ENCODE data around the gene GRK1. TPM values are rescaled to one million over a fixed set of nuclear protein-coding genes. Genes with fewer than 3 reads are reported as not detected.

GRK1 gene
- total RNA-seq, 2 experiments from 2014 or later: not detected

DNA sequence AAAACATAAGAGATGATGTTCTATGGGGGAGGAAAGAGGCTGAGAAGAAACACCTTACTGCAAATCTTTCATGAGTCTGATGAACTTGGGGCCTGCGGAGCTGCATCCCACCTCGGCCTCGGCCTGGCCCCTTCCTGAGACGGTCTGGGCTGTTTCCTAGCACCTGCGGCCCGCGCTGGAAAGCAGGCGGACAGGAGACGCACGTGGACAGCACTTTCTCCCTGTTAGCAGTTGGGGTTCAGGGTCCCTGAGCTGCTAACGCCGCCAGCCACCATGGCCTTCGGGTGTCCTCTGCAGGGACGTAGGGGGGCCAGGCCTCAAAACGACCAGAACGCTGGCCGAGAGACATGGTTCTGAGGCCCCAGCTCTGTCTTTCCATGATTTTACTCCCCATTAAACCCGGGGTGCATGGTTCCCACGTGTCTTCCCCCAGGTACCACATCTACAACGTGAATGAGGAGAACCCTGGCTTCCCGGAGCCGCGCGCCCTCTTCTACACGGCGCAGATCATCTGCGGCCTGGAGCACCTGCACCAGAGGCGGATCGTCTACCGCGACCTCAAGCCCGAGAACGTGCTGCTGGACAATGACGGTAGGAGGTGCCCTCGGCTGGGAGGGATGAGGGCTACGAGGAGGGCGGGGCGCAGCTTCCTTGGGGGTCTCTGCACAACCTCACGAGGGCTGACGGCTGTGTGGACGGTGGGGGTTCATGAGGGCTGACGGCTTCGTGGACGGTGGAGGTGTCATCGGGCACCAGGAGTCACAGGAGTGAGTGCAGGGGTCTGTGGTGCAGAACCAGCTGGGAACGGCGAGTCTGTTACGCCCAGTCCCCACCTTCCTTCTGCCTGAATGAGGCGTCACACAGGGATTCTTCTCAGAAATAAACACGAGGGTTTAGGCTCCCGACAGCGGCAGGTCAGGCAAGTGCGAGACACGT, 4.3 kb downstream of the GRK1 start:
- H3K36me3 ChIP-seq (ENCODE audit: insufficient read depth, low read length): no peaks in the 10 kb centered on the region
- no peaks in the 10 kb centered on the region for H3K4me1 ChIP-seq (ENCODE audit: insufficient read depth, low read length)
- Mint-ChIP-seq H3K36me3 (ENCODE audit: low read depth) (no peaks in the 10 kb centered on the region), H3K27ac (no peak overlapping the region), H3K27me3 (no peaks in the 10 kb centered on the region), H3K4me3 (no peak overlapping the region), H3K9me3 (no peaks in the 10 kb centered on the region), H3K4me1 (ENCODE audit: low read depth) (peaks cover 10% of the 10 kb centered on the region)
- no peak for ATAC-seq (ENCODE audit: poor library complexity)
- POLR2A ChIA-PET: no interaction called here
- H3K27me3 ChIP-seq (ENCODE audit: control insufficient read depth in 1 of 2, insufficient read depth in 2 of 2, low read length in 2 of 2): no peaks in the 10 kb centered on the region
- TF ChIP-seq, protein P1, sequence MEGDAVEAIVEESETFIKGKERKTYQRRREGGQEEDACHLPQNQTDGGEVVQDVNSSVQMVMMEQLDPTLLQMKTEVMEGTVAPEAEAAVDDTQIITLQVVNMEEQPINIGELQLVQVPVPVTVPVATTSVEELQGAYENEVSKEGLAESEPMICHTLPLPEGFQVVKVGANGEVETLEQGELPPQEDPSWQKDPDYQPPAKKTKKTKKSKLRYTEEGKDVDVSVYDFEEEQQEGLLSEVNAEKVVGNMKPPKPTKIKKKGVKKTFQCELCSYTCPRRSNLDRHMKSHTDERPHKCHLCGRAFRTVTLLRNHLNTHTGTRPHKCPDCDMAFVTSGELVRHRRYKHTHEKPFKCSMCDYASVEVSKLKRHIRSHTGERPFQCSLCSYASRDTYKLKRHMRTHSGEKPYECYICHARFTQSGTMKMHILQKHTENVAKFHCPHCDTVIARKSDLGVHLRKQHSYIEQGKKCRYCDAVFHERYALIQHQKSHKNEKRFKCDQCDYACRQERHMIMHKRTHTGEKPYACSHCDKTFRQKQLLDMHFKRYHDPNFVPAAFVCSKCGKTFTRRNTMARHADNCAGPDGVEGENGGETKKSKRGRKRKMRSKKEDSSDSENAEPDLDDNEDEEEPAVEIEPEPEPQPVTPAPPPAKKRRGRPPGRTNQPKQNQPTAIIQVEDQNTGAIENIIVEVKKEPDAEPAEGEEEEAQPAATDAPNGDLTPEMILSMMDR (IDR thresholded peaks at IDR 0.05): no peak
- peak in 2 of 14 experiments; percentile 19 to 29 for DNase-seq
- intact Hi-C loops (cut with DNase I, micrococcal nuclease): no loop called here
- no peak overlapping the region for H3K4me3 ChIP-seq (ENCODE audit: low read length)
- no peak overlapping the region for H3K27ac ChIP-seq (ENCODE audit: low read depth in 1 of 2, low read length in 2 of 2)
- CTCF ChIA-PET: interaction anchor here (1.2 kb wide), 1 partner anchor 53 kb away, joined by 3 read pairs; no protein-coding TSS in a partner anchor
- peaks cover 0 to 10% of the 10 kb centered on the region in 2 experiments for H3K9me3 ChIP-seq (ENCODE audit: control insufficient read depth in 1 of 2, insufficient read depth in 1 of 2, low read length in 2 of 2)

- H3K9me3 ChIP-seq (ENCODE audit: control insufficient read depth in 1 of 2, insufficient read depth in 1 of 2, low read length in 2 of 2): peaks cover 0 to 5% of the 10 kb centered on the region in 2 experiments
- peaks cover 10% of the 10 kb centered on the region for H3K4me1 Mint-ChIP-seq (ENCODE audit: low read depth)
- no peaks in the 10 kb centered on the region for H3K36me3 ChIP-seq (ENCODE audit: insufficient read depth, low read length)
- no peaks in the 10 kb centered on the region for H3K36me3 Mint-ChIP-seq (ENCODE audit: low read depth)
- CTCF ChIA-PET: interaction anchor here (1.2 kb wide), 1 partner anchor 52 kb away, joined by 3 read pairs; no protein-coding TSS in a partner anchor
- H3K27me3 ChIP-seq (ENCODE audit: control insufficient read depth in 1 of 2, insufficient read depth in 2 of 2, low read length in 2 of 2): no peaks in the 10 kb centered on the region
- peak overlapping the region; percentile 6 for H3K4me3 Mint-ChIP-seq
- H3K27ac ChIP-seq (ENCODE audit: low read depth in 1 of 2, low read length in 2 of 2): no peak overlapping the region
- H3K4me1 ChIP-seq (ENCODE audit: insufficient read depth, low read length): no peaks in the 10 kb centered on the region
- H3K9me3 Mint-ChIP-seq: no peaks in the 10 kb centered on the region
- peak overlapping the region; percentile 43 for H3K27ac Mint-ChIP-seq
- no peaks in the 10 kb centered on the region for H3K27me3 Mint-ChIP-seq
- intact Hi-C loops (cut with DNase I, micrococcal nuclease): no loop called here
- POLR2A ChIA-PET: no interaction called here
- DNase-seq (peak in 1 of 14 experiments; percentile 12), ATAC-seq (ENCODE audit: poor library complexity) (no peak)
- TF ChIP-seq, protein P1 (IDR thresholded peaks at IDR 0.05): no peak
- no peak overlapping the region for H3K4me3 ChIP-seq (ENCODE audit: low read length)
Measured at GRCh38 chr13:113672002-113672651, 5.1 kb downstream of the GRK1 start.

GRCh38 chr13:113722921-113723320, 55.9 kb downstream of the GRK1 start:
- CTCF ChIA-PET: no interaction called here
- TF ChIP-seq, protein P1 (IDR thresholded peaks at IDR 0.05): no peak
- Histone ChIP-seq H3K9me3 (ENCODE audit: control insufficient read depth in 1 of 2, insufficient read depth in 1 of 2, low read length in 2 of 2) (peaks cover 0 to 16% of the 10 kb centered on the region in 2 experiments), H3K27ac (ENCODE audit: low read depth in 1 of 2, low read length in 2 of 2) (no peak overlapping the region), H3K36me3 (ENCODE audit: insufficient read depth, low read length) (no peaks in the 10 kb centered on the region), H3K4me1 (ENCODE audit: insufficient read depth, low read length) (peaks cover 20% of the 10 kb centered on the region), H3K4me3 (ENCODE audit: low read length) (no peak overlapping the region), H3K27me3 (ENCODE audit: control insufficient read depth in 1 of 2, insufficient read depth in 2 of 2, low read length in 2 of 2) (no peaks in the 10 kb centered on the region)
- Mint-ChIP-seq H3K4me3 (peak overlapping the region; percentile 21), H3K36me3 (ENCODE audit: low read depth) (peaks cover 9% of the 10 kb centered on the region), H3K9me3 (no peaks in the 10 kb centered on the region), H3K4me1 (ENCODE audit: low read depth) (peaks cover 23% of the 10 kb centered on the region), H3K27ac (peak overlapping the region; percentile 57), H3K27me3 (peaks cover 5% of the 10 kb centered on the region)
- no peak for ATAC-seq (ENCODE audit: poor library complexity)
- DNase-seq: no peak
- intact Hi-C loops (cut with DNase I, micrococcal nuclease): no loop called here
- POLR2A ChIA-PET: no interaction called here
